ENCODE data around the gene GATA5.

GATA5 gene

GRCh38 chr20:62452475-62453095 is 23.2 kb downstream of the GATA5 start:
- DNase-seq = no peak

DNA sequence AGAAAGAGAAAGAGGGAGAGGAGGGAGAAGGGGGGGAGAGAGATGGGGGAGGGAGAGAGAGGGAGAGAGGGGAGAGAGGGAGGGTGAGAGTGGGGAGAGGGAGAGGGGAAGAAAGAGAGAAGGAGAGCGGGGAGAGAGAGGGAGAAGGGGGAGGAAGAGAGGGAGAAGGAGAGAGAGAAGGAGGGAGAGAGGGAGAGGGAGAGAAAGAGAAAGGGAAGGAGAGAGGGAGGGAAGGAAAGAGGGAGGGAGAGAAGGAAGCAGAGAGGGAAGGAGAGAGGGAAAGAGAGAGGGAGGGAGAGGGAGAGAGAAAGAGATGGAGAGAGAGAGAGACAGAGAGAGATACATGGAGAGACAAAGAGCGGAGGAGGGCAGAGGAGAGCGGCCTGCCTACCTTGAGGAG is 23.8 kb downstream of the GATA5 start:
- no peak for DNase-seq

GRCh38 chr20:62451156-62451767 is 24.5 kb downstream of the GATA5 start:
- no peak for DNase-seq

DNA sequence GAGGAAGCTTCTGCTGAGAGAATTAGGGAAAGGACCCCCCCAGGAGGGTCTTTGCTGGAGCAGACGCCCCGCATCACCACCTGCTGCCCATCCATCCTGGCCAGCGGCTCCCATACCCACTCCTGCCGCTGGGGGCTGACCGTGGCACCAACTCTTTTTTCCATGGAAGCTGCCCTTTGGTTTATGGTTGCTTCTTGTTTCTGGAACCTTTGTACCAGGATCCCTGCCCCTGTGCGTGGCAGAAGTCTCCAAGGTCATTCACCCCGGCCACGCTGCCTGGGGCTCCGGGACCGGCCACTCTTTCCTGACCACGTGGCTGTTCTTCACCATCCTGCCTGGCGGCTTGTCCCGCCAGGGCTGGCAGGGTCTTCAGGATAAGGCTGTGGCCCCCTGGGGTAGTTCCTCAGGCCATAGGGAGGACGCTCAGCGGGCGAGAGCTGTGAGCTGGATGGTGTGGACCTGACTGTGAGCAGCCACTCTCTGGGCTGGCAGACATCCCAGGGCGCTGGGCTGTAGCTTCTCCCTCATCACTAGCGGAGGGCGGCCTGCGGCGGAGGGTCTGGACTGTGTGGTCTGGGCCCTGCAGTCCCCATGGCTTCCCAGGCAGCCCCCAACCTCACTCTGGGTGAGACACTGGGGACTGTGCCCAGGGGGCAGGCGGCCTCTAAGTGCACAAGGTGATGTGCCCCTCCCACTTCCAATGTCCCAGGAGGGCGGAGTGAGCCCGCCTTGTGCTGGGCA is 25.7 kb downstream of the GATA5 start:
- no peak for DNase-seq

GRCh38 chr20:62448788-62449187 is 27.0 kb downstream of the GATA5 start:
- DNase-seq = no peak

- DNase-seq = no peak
Observed at GRCh38 chr20:62448038-62448437, 27.8 kb downstream of the GATA5 start.

GRCh38 chr20:62446888-62447869 is 28.6 kb downstream of the GATA5 start:
- no peak for DNase-seq

- DNase-seq = no peak
Observed at GRCh38 chr20:62446481-62446880, 29.3 kb downstream of the GATA5 start.

DNA sequence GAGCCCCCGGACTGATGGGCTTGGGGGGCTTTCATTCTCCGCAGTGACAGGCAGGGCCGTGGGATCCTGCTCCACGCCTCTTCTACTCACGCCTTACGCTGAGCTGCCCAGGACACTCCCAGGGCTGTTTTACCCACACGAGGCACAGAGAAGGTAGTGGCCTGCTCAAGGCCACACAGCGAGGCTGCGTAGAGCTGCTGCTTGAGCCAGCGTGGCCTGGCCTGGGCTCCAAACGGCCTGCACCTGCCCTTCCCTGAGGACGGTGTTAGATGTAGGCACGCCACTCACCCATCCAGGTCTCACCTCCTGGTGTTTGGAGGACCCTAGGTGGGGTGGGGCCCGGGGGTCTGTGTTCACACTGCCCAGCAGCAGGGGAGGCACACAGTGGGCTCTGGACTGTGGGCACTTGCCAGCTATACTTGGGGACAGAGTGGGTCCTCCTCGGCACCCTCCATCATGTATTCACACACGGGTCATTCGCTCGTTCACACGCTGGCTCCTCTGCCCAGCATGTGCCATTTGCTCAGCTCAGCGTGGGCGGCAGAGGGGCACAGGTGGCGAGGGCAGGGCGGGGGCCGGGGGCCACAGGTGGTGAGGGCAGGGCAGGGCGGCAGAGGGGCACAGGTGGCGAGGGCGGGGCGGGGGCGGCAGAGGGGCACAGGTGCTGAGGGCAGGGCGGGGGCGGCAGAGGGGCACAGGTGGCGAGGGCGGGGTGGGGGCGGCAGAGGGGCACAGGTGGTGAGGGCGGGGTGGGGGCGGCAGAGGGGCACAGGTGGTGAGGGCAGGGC is 30.0 kb downstream of the GATA5 start:
- DNase-seq = no peak

DNA sequence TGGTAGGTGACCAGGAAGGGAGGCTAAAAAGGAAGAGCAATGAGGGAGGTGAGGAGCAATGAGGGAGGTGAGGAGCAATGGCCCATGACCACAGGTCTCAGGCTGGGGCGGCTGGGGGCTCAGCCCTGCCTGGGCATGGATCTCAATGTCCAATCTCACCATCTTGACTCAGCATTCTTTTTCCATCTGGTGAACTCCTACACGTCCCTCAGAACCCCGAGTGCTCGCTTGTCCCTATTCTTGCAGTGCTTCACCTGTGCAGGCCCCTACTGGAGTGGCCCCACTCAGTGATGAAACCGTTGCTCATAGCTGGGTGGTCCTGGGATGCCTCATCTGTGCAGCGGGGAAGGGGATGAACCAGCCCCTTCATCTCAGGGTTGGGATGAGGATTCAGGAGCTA is 31.5 kb downstream of the GATA5 start:
- DNase-seq = no peak

DNA sequence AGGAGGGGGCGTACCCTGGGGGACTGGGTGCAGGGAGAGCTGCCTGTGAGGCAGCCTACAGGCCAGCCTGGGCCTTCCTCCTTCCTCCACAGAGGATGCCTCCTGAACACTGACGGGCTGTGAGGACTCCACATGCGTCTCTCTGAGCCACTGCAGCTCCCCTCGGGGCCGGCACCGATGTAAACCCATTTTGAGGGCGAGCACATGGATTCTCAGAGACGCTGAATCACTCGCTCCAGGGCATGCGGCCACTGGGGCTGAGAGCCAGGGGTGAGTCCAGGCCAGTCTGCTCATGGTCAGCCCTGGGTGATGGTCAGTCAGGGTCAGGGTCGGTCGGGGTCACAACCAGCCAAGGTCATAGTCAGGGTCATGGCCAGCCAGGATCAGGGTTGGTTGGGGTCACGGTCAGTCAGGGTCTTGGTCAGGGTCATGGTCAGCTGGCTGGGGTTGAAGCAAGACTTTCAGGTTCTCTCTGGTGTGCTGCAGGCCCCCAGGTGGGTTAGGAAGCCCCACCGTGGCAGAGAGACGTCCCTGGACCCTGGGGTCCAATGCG is 33.7 kb downstream of the GATA5 start:
- no peak for DNase-seq

GRCh38 chr20:62439218-62439617 is 36.6 kb downstream of the GATA5 start:
- no peak for DNase-seq

DNA sequence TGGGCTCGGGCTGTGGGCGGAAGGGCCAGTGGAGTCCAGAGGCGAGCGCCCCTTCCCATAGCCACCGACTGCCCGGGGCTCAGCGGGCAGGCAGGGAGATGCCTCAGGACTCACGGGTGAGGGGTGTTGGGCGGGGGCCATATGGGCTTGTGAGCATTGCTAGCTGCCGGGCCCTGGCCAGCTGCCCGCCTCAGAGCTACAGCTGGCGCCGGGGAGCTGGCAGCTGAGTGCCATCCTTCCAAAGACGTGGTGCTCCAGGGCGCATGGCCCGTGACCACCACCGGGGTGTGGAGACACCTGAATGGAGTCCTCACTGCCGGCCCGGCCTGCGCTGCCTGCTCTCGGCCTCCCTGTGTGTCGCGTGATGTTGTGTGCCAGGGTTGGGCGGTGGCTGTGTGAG is 37.9 kb downstream of the GATA5 start:
- no peak for DNase-seq

- no peak for DNase-seq
Observed at GRCh38 chr20:62437496-62437895, 38.3 kb downstream of the GATA5 start.

- no peak for DNase-seq
Observed at GRCh38 chr20:62436692-62437091, 39.1 kb downstream of the GATA5 start.

- no peak for DNase-seq
Observed at GRCh38 chr20:62433658-62434497, 41.9 kb downstream of the GATA5 start.

DNA sequence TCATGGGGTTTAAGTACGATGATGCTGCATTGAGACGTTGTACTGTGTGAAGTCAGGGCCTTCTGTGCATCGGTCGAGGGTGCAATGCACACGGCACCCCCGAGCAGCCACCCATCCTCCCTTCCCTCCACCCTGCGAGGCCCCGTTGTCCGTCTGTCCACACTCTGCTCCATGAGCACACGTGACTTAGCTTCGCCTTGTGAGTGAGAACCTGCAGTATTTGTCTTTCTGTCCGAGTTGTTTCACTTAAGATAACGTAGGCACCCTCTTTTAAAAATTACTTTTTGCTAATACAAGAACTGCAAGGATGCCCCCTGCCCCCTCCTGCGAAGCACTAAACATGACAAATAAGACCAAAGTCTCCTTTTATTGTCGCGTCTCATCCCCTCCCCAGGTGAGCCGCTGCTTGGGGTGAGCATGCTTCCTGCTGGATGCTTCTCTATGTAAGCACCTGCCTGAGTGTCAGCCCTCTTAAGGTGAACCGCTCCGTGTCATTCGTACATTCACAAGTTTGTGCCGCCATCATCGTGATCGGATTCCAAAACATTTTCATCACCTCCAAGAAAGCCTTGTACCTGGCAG is 44.8 kb downstream of the GATA5 start:
- DNase-seq = no peak

DNA sequence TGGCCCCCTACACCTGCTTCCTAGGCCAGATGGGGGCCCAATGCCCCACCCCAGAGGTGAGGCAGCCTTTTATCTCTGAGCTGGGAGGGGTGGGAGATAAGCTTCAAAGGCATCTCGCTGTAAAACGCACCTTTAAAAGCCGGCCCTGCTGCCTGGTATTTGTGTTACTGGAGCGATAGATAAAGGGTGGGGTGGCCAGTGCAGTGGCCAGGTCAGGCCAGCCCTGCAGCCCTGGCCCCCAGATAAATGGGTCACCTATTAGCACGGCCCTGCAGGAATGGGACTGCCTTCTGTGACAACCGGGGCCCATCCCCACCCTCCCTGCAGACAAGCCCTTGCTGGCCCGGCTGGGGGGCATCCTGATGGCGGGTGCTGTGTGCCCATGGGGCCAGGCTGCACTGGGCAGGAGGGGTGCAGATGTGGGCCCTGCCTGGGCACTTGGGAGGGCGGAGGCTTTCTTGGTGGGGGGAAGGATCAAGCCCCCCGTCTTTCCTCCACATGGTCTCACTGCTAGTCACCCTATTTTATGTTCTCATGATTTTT is 45.4 kb downstream of the GATA5 start:
- DNase-seq = no peak

GRCh38 chr20:62429455-62430310 is 46.1 kb downstream of the GATA5 start:
- DNase-seq = no peak

Data from fibroblast of skin of back (primary cell).